Activated CD8-positive, alpha-beta T cell treated with anti-CD3 and anti-CD28 coated beads, Interleukin-2, amount 10 ng/mL, durations not matched to agents 7 days and 5 days (primary cell): ENCODE measurements around the gene ELAC2. TPM values are rescaled to one million over a fixed set of nuclear protein-coding genes. Genes with fewer than 3 reads are reported as not detected.

Source experiments
- ATAC-seq: fragments of 150-1000 bp; cut with Tn5 transposase; one replicate; pipeline ENCODE4 v1.10.0; 2021; ENCODE audit warnings: moderate library complexity
- CTCF ChIA-PET: fragments of 350-600 bp; sonication (Branson Sonifier 250); formaldehyde crosslinking; loops from one replicate; lab custom pipeline; 2021; ENCODE audit warnings: antibody characterized with exemption; lab: Charles Lee
- POLR2A ChIA-PET: fragments of 350-600 bp; sonication (Branson Sonifier 250); formaldehyde crosslinking; loops from one replicate; lab custom pipeline; 2021; ENCODE audit warnings: antibody characterized with exemption; lab: Charles Lee
- DNase-seq: peaks from one replicate; pipeline ENCODE4 v3.0.0-alpha.2; 2020
- H3K27ac Mint-ChIP-seq: one replicate; pipeline ENCODE4 v1.8.0; 2021; ENCODE audit warnings: mild to moderate bottlenecking, mixed read lengths
- H3K27me3 Mint-ChIP-seq: one replicate; pipeline ENCODE4 v1.8.0; 2021; ENCODE audit warnings: low read depth, mixed read lengths
- H3K36me3 Mint-ChIP-seq: one replicate; pipeline ENCODE4 v1.8.0; 2021; ENCODE audit warnings: low read depth, mixed read lengths
- H3K4me1 Mint-ChIP-seq: one replicate; pipeline ENCODE4 v1.8.0; 2021; ENCODE audit warnings: low read depth, mixed read lengths
- H3K4me3 Mint-ChIP-seq: one replicate; pipeline ENCODE4 v1.8.0; 2021; ENCODE audit warnings: mild to moderate bottlenecking, mixed read lengths
- H3K9me3 Mint-ChIP-seq: one replicate; pipeline ENCODE4 v1.8.0; 2022; ENCODE audit warnings: mixed read lengths; ENCODE audit not compliant: insufficient read depth
- total RNA-seq, 2 experiments: library from RNA; stranded (reverse); gene quantifications; one replicate each; pipeline ENCODE4 v1.2.3, GENCODE V29; 2021

The ELAC2 gene
- total RNA-seq, 2 experiments from 2014 or later: 62.6 to 70.2 TPM

DNA sequence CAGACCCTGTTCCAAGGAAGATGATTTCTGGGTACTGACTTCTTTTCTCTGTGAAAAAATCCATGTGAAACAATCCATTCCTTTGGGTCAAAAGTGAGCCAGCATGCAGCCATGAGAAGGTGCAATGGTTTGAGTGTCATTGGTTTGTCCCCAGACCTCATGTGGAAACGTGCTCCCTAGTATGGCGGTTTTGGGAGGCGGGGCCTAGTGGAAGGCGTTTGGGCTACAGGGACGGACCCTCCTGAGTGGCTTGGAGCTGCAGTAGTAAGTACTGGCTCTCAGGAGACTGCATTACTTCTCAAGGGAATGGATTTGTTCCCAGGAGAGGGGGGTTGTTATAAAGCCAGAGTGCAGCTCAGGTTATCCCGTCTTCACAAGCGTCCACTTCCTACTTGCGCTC is 19.4 kb downstream of the ELAC2 start:
- no peaks in the 10 kb centered on the region for H3K9me3 Mint-ChIP-seq
- H3K27ac Mint-ChIP-seq: no peak overlapping the region
- DNase-seq (no peak), ATAC-seq (no peak)
- H3K4me1 Mint-ChIP-seq: no peaks in the 10 kb centered on the region
- H3K36me3 Mint-ChIP-seq: peaks cover 45% of the 10 kb centered on the region
- no peaks in the 10 kb centered on the region for H3K27me3 Mint-ChIP-seq
- no peak overlapping the region for H3K4me3 Mint-ChIP-seq
- ChIA-PET CTCF (interaction anchor here (1.0 kb wide), 1 partner anchor 32 kb away, joined by 3 read pairs; no protein-coding TSS in a partner anchor), POLR2A (interaction anchor here (0.5 to 0.9 kb wide), 2 partner anchors 20 to 77 kb away, joined by 3 read pairs; partner anchors contain the start of gene ELAC2)

GRCh38 chr17:12996941-12997340 is 20.9 kb downstream of the ELAC2 start:
- POLR2A ChIA-PET: no interaction called here
- Mint-ChIP-seq H3K9me3 (no peaks in the 10 kb centered on the region), H3K36me3 (peaks cover 51% of the 10 kb centered on the region), H3K27me3 (no peaks in the 10 kb centered on the region), H3K4me1 (no peaks in the 10 kb centered on the region), H3K27ac (no peak overlapping the region), H3K4me3 (no peak overlapping the region)
- DNase-seq (no peak), ATAC-seq (no peak)
- CTCF ChIA-PET: interaction anchor here (1.3 to 1.4 kb wide), 2 partner anchors 21 to 34 kb away, joined by 4 to 6 read pairs; partner anchors contain the start of gene ELAC2

DNA sequence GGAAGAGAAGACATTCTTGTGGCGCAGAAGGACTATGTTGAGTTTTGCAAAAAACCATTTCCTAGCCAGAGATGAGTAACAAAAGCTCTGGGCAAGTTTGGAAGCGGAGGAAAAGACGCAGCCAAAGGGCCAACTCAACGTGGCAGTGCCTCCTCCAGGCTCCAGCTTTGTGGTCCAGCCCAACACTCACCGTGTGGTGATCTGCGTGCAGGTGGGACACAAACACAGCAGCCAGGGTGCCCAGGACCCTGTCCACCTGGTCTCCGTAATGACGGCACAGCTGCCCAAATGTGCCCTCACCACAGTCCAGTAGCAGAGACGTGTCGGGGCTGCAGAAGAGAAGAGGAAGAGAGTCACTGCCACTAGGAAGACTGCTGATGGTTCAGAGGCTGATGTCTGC is 21.5 kb downstream of the ELAC2 start:
- ChIA-PET POLR2A (no interaction called here), CTCF (interaction anchor here (1.3 to 1.4 kb wide), 2 partner anchors 22 to 34 kb away, joined by 4 to 6 read pairs; partner anchors contain the start of gene ELAC2)
- H3K9me3 Mint-ChIP-seq: no peaks in the 10 kb centered on the region
- H3K4me1 Mint-ChIP-seq: no peaks in the 10 kb centered on the region
- H3K36me3 Mint-ChIP-seq: peaks cover 57% of the 10 kb centered on the region
- DNase-seq (no peak), ATAC-seq (no peak)
- no peaks in the 10 kb centered on the region for H3K27me3 Mint-ChIP-seq
- H3K4me3 Mint-ChIP-seq: no peak overlapping the region
- H3K27ac Mint-ChIP-seq: no peak overlapping the region

DNA sequence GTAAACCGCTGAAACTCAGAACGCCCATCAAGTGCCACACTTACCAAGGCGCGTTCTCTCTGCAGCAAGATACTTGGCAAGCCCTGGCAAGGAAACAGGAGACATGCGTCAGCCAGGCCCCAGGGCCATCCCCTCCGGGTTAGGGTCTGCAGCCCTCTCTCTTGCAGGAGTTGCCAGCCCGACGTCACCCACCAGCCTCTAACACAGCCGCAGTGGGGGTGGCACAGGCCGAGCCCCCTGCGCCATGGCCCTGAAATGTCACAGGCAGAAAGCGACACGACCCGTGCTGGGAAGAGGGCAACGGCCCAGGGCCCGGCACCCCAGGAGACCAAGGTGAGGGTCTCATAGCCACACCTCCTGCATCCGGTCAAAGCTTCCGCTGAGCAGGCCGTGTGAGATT is 21.9 kb downstream of the ELAC2 start:
- Mint-ChIP-seq H3K27me3 (no peaks in the 10 kb centered on the region), H3K4me1 (no peaks in the 10 kb centered on the region), H3K9me3 (no peaks in the 10 kb centered on the region), H3K36me3 (peaks cover 60% of the 10 kb centered on the region), H3K27ac (no peak overlapping the region), H3K4me3 (no peak overlapping the region)
- POLR2A ChIA-PET: no interaction called here
- no peak for DNase-seq
- CTCF ChIA-PET: interaction anchor here (1.3 kb wide), 1 partner anchor 35 kb away, joined by 6 read pairs; no protein-coding TSS in a partner anchor
- no peak for ATAC-seq

DNA sequence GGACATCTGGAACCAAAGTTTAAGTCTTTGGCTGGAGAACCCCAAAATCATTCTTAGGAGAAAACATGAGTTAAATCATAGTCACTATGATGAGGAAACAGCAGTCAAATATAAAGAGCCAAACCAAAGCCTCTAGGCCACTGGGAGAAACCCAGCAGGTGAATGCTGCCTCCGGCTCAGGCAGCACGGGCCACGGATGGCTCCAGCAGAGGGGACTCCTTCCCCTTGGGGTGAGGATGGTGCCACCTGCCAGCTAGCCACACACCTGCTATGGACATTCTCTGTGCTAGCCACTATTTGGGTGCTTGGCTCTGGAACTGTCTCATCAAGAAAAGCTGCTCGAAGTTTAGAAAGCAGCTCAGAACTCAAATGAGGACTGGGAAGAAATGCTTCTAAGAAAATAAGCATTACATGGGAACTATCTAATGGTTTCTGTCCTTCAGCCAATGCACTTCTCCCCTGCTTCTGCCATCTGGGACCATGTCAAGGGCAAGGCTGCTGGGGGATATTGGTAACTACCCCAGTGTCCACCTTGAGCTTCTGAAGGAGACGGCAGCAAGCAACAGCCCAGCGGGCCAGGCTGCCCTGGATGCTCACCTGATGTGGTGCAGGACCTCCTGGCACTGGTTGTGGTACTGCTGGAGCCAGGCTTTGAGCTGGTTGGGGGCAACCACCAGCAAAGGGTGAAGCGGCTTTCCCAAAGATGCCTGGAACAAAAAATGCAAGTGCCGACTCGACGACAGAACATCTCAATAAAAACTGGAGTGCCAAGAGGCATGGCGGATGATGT is 22.5 kb downstream of the ELAC2 start:
- Mint-ChIP-seq H3K36me3 (peaks cover 58% of the 10 kb centered on the region), H3K4me3 (no peak overlapping the region), H3K27me3 (no peaks in the 10 kb centered on the region), H3K9me3 (no peaks in the 10 kb centered on the region), H3K4me1 (no peaks in the 10 kb centered on the region), H3K27ac (no peak overlapping the region)
- ChIA-PET POLR2A (interaction anchor here (0.9 kb wide), 1 partner anchor 23 kb away, joined by 5 read pairs; the partner anchor contains the start of gene ELAC2), CTCF (no interaction called here)
- DNase-seq (no peak), ATAC-seq (no peak)

DNA sequence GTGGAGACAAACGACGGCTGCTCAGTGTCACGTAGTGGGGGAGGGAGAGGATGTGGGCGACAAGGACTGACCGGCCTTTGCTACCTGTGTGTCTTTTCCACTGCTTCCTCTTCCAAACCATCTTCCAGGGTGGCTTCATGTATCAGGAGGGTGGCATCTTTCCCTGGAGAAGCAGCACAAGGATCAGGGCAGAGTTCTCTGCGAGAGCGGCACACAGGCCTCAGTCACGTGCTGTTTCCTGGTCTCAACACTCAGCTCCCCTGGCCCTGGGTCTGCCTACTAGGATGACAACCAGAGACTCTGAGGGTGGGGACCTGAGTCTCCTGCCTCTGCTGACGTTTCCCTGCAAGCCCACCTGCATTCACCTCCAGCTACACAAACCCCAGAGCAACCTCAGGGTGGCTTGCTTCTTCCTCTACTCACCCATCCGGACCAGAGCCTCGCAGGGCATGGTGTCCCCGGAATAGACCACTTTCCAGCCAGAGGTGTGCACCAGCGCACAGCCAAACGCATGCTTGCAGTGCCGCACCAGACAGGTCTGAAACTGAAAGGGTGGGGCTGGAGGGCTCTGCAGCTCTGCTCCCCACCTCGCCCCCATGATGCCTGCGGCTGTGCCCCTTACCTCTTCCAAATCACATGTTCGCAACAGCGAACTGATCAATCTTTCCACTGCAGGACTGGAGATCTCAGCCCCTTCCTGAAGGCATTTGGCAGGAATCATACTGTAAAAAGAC is 23.3 kb downstream of the ELAC2 start:
- Mint-ChIP-seq H3K36me3 (peaks cover 62% of the 10 kb centered on the region), H3K27me3 (no peaks in the 10 kb centered on the region), H3K4me3 (no peak overlapping the region), H3K27ac (no peak overlapping the region), H3K9me3 (no peaks in the 10 kb centered on the region), H3K4me1 (no peaks in the 10 kb centered on the region)
- no peak for ATAC-seq
- ChIA-PET CTCF (no interaction called here), POLR2A (interaction anchor here (0.9 kb wide), 1 partner anchor 24 kb away, joined by 5 read pairs; the partner anchor contains the start of gene ELAC2)
- no peak for DNase-seq

DNA sequence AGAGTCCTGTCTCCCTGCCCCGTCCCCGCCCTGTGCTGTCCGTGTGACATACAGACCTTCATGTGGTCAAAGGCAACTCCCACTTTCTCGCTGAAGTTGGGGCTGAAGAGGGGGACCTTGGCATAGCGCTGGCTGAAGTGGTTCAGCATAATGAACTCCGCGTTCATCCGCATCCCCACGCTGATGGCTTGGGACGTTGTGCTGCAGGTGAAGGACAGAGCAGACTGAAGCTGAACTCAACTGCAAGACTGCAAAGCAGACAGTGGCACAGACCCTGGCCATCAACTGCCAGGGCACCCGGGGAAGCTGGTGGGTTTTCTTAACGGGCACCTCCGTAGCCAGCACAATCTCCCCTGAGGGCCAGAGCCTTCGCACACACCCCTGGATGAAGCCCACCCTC is 24.2 kb downstream of the ELAC2 start:
- no peak overlapping the region for H3K27ac Mint-ChIP-seq
- no peak for DNase-seq
- no peak for ATAC-seq
- POLR2A ChIA-PET: no interaction called here
- H3K27me3 Mint-ChIP-seq: no peaks in the 10 kb centered on the region
- CTCF ChIA-PET: no interaction called here
- H3K36me3 Mint-ChIP-seq: peaks cover 58% of the 10 kb centered on the region
- no peaks in the 10 kb centered on the region for H3K9me3 Mint-ChIP-seq
- H3K4me1 Mint-ChIP-seq: no peaks in the 10 kb centered on the region
- no peak overlapping the region for H3K4me3 Mint-ChIP-seq

GRCh38 chr17:12992676-12993075 is 25.2 kb downstream of the ELAC2 start:
- H3K27ac Mint-ChIP-seq: no peak overlapping the region
- CTCF ChIA-PET: no interaction called here
- POLR2A ChIA-PET: no interaction called here

DNA sequence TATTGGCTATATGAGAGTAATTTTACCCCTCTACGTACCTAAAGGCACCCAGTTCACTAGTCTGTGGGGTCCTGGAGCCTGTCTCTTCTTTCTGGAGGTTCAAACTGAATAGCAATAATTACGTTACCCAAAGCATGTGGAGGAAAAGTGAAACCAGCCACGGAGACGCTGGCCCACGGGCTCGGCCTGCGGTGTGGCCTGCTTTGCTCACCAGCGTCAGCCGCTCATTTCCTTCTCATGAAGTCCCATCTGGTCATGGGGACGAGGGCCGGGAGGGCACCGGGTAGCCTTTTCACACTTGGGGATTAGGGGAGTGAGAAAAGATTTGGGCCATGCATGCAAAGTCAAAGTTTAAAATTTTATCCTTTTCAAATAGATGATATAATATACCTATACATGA is 26.9 kb downstream of the ELAC2 start:
- ATAC-seq: no peak
- Mint-ChIP-seq H3K27me3 (no peaks in the 10 kb centered on the region), H3K9me3 (no peaks in the 10 kb centered on the region), H3K36me3 (peaks cover 43% of the 10 kb centered on the region), H3K27ac (no peak overlapping the region), H3K4me1 (no peaks in the 10 kb centered on the region), H3K4me3 (no peak overlapping the region)
- ChIA-PET CTCF (no interaction called here), POLR2A (no interaction called here)
- DNase-seq: no peak

More at GRCh38 chr17:12992676-12993075, 25.2 kb downstream of the ELAC2 start:
- no peak overlapping the region for H3K4me3 Mint-ChIP-seq
- DNase-seq (no peak), ATAC-seq (no peak)
- H3K9me3 Mint-ChIP-seq: no peaks in the 10 kb centered on the region
- peaks cover 52% of the 10 kb centered on the region for H3K36me3 Mint-ChIP-seq
- no peaks in the 10 kb centered on the region for H3K27me3 Mint-ChIP-seq
- H3K4me1 Mint-ChIP-seq: no peaks in the 10 kb centered on the region

GRCh38 chr17:12990041-12990808 is 27.6 kb downstream of the ELAC2 start:
- Mint-ChIP-seq H3K9me3 (no peaks in the 10 kb centered on the region), H3K4me3 (no peak overlapping the region), H3K27me3 (no peaks in the 10 kb centered on the region), H3K36me3 (peaks cover 38% of the 10 kb centered on the region), H3K27ac (no peak overlapping the region), H3K4me1 (no peaks in the 10 kb centered on the region)
- ChIA-PET POLR2A (no interaction called here), CTCF (no interaction called here)
- no peak for ATAC-seq
- DNase-seq: no peak

GRCh38 chr17:12987120-12987519 is 30.7 kb downstream of the ELAC2 start:
- no peak overlapping the region for H3K4me3 Mint-ChIP-seq
- no peak for DNase-seq
- ATAC-seq: no peak
- no peaks in the 10 kb centered on the region for H3K9me3 Mint-ChIP-seq
- no peaks in the 10 kb centered on the region for H3K27me3 Mint-ChIP-seq
- ChIA-PET POLR2A (no interaction called here), CTCF (no interaction called here)
- no peak overlapping the region for H3K27ac Mint-ChIP-seq
- H3K4me1 Mint-ChIP-seq: peaks cover 2% of the 10 kb centered on the region
- H3K36me3 Mint-ChIP-seq: peaks cover 20% of the 10 kb centered on the region
